GM10248 (cell line): Measurements from ENCODE around the gene NOL4L.

ENCODE experiments used
- CTCF ChIA-PET: fragments of 300-600 bp; sonication (Branson Sonifier 250); formaldehyde crosslinking; extraction: SDS; loops from one replicate; lab custom pipeline; 2021; ENCODE audit warnings: antibody characterized with exemption; lab: Yijun Ruan, JAX
- POLR2A ChIA-PET: fragments of 350-650 bp; sonication (Branson Sonifier 250); formaldehyde crosslinking; extraction: SDS; loops from one replicate; lab custom pipeline; 2020; ENCODE audit warnings: antibody characterized with exemption; lab: Yijun Ruan, JAX
- DNase-seq: peaks from one replicate; pipeline ENCODE4 v3.0.0; 2012; ENCODE audit errors: extremely low spot score
- TF ChIP-seq, protein P1 (sequence below): IDR thresholded peaks from 2 replicates; pipeline ENCODE4 v1.5.1; 2012; ENCODE audit warnings: mild to moderate bottlenecking, low read depth; ENCODE audit errors: extremely low read depth, missing control alignments, control extremely low read depth

Gene NOL4L

DNA sequence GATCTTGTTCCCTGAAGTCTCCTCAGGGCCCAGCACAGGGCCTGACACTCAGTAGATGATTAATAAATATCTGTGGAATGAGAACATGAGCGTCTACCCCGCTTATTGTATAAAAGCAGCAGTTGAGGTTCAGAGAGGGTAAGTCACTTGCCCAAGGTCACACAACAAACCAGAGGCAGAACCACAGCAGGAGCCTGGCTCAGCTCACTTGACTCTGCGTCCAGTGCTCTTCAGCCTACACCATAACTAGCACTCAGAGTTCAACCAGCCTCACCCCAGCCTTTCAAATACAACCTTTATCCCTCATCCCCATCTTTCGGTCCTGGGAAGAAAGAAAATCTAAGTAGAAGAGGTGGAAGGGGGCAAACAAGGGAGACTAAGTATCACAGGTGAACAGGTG lies 24.9 kb upstream of the NOL4L start:
- ChIA-PET CTCF (interaction anchor here (1.1 kb wide), 1 partner anchor 13 kb away, joined by 3 read pairs; no protein-coding TSS in a partner anchor), POLR2A (no interaction called here)
- DNase-seq: no peak
- TF ChIP-seq, protein P1, sequence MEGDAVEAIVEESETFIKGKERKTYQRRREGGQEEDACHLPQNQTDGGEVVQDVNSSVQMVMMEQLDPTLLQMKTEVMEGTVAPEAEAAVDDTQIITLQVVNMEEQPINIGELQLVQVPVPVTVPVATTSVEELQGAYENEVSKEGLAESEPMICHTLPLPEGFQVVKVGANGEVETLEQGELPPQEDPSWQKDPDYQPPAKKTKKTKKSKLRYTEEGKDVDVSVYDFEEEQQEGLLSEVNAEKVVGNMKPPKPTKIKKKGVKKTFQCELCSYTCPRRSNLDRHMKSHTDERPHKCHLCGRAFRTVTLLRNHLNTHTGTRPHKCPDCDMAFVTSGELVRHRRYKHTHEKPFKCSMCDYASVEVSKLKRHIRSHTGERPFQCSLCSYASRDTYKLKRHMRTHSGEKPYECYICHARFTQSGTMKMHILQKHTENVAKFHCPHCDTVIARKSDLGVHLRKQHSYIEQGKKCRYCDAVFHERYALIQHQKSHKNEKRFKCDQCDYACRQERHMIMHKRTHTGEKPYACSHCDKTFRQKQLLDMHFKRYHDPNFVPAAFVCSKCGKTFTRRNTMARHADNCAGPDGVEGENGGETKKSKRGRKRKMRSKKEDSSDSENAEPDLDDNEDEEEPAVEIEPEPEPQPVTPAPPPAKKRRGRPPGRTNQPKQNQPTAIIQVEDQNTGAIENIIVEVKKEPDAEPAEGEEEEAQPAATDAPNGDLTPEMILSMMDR: no peak

DNA sequence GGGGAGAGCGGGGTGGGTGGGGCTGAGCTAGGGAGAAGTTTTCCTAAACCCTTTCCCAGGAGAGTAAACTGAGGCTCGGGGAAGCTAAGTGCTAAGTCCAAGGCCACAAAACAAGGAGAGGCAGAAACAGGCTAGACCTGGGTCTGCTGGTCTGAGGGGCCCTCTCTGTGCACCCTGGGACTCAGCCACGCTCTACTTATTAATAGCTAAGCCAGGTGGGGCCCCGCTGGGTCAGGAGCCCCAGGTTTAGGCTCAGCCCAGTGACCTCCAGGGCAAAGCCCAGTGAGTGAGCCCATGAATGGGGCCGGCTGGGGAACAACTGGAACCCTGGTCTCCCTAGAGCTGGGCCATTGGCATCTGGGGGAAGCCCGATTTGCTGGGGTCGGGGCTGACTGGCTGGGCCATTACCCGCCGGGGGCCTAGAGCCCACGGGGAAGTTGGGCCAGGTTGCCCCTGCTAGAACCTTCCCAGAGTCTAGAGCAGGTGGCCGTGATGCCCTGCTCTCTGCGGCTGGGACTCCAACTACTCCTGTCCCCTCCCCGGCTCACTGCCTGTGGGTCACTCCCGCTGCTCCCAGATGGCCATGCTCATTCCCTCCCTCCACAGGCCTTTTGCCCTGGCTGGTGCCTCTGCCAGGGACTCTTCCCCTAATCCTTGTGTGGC lies 24.1 kb upstream of the NOL4L start:
- TF ChIP-seq, protein P1: no peak
- ChIA-PET CTCF (interaction anchor here (1.1 kb wide), 2 partner anchors 11 to 12 kb away, joined by 3 read pairs; no protein-coding TSS in a partner anchor), POLR2A (interaction anchor here (0.7 kb wide), 1 partner anchor 18 kb away, joined by 6 read pairs; no protein-coding TSS in a partner anchor)
- DNase-seq: no peak

- ChIA-PET CTCF (interaction anchor here (1.1 kb wide), 1 partner anchor 11 kb away, joined by 3 read pairs; no protein-coding TSS in a partner anchor), POLR2A (interaction anchor here (0.7 kb wide), 1 partner anchor 19 kb away, joined by 6 read pairs; no protein-coding TSS in a partner anchor)
- TF ChIP-seq, protein P1: no peak
- no peak for DNase-seq
Observed at GRCh38 chr20:32608664-32609015, 23.5 kb upstream of the NOL4L start.

GRCh38 chr20:32607727-32608663 lies 22.9 kb upstream of the NOL4L start:
- TF ChIP-seq, protein P1: no peak
- CTCF ChIA-PET: interaction anchor here (1.1 kb wide), 1 partner anchor 10 kb away, joined by 3 read pairs; no protein-coding TSS in a partner anchor
- DNase-seq: no peak
- POLR2A ChIA-PET: interaction anchor here (0.7 kb wide), 1 partner anchor 20 kb away, joined by 6 read pairs; no protein-coding TSS in a partner anchor

GRCh38 chr20:32607324-32607723 lies 22.2 kb upstream of the NOL4L start:
- POLR2A ChIA-PET: no interaction called here
- CTCF ChIA-PET: no interaction called here
- DNase-seq: no peak
- TF ChIP-seq, protein P1: no peak

DNA sequence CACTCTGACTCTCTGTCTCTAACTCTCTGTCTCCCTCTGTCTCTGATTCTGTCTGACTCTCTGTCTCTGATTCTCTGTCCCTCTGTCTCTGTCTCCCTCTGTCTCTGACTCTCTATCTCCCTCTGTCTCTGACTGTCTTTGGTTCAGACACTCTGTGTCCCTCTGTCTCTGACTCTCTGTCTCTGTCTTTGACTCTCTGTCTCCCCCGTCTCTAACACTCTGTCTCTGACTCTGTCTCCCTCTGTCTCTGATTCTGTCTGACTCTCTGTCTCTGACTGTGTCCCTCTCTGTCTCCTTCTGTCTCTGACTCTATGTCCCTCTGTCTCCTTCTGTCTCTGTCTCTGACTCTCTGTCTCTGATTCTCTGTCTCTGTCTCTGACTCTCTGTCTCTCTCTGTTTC lies 21.7 kb upstream of the NOL4L start:
- POLR2A ChIA-PET: no interaction called here
- DNase-seq: no peak
- TF ChIP-seq, protein P1: no peak
- CTCF ChIA-PET: no interaction called here
